Right lobe of liver (tissue), 6 donors: ENCODE measurements around the gene CCSER1. TPM values are rescaled to one million over a fixed set of nuclear protein-coding genes. Genes with fewer than 3 reads are reported as not detected.

Experiments used
- ATAC-seq, 4 donors: fragments of 200-7000 bp; cut with Tn5 transposase; one replicate each; pipeline ENCODE4 v1.9.1; 2020; ENCODE audit warnings: mild to moderate bottlenecking in 4 of 4, moderate library complexity in 4 of 4
- DNase-seq, 3 donors: peaks; one replicate each; pipeline ENCODE4 v3.0.0-alpha.2; 2020
- H3K27ac ChIP-seq, 3 donors: fragments of 200-600 bp; one replicate each; pipeline ENCODE4 v1.8.0; 2022
- H3K27me3 ChIP-seq, 2 donors: fragments of 200-600 bp; one replicate each; pipeline ENCODE4 v1.8.0; 2022
- H3K36me3 ChIP-seq, 4 donors: fragments of 200-600 bp; sonication (generic) in 1 of 4; one replicate each; pipeline versions ENCODE4 v1.5.1 to v1.8.0; 2017 to 2022; ENCODE audit warnings: control low read depth in 1 of 4
- H3K4me1 ChIP-seq, 4 donors: fragments of 200-600 bp; sonication (generic) in 1 of 4; one replicate each; pipeline versions ENCODE4 v1.5.1 to v1.8.0; 2017 to 2022; ENCODE audit warnings: control low read depth in 1 of 4
- H3K4me3 ChIP-seq, 3 donors: fragments of 200-600 bp; one replicate each; pipeline ENCODE4 v1.8.0; 2022
- H3K9me3 ChIP-seq, 4 donors: fragments of 200-600 bp; sonication (generic) in 1 of 4; one replicate each; pipeline versions ENCODE4 v1.5.1 to v1.8.0; 2017 to 2022; ENCODE audit warnings: control low read depth in 1 of 4
- POLR2A ChIP-seq: fragments of 450-650 bp; IDR thresholded peaks from one replicate; pipeline ENCODE4 v1.6.1; 2017; ENCODE audit warnings: antibody characterized with exemption, mild to moderate bottlenecking
- WGBS: methylation state at CpG from one replicate; pipeline ENCODE4 v1.1.6; 2018; ENCODE audit warnings: low coverage, low lambda C conversion rate; ENCODE audit not compliant: insufficient coverage; ENCODE audit errors: missing lambda C conversion rate; 5-methylcytosine and 5-hydroxymethylcytosine counted together
- intact Hi-C, 2 donors: fragments of 100-400 bp; cut with DNase I; formaldehyde crosslinking; loops; one replicate each; pipeline versions ENCODE4 v1.11.2 to v1.14.1; 2022
- total RNA-seq, 6 experiments: library from RNA; depleted of rRNA in 2 of 6; stranded (reverse); fragments of >200 nt in 2 of 6; fragmentation: NEBNext Ultra II Directional in 3 of 6; extraction: Animal tissue kit (Norgen Biotek cat#: 25700) in 3 of 6; gene quantifications; one replicate each; pipeline versions ENCODE4 v1.1.0 to v1.2.4, GENCODE V29; 2016 to 2023
- TF ChIP-seq, protein P1 (sequence below), 4 donors: fragments of 200-600 bp in 3 of 4; fragments of 450-650 bp in 1 of 4; IDR thresholded peaks; one replicate each; pipeline versions ENCODE4 v1.5.1 to v1.8.0; 2016 to 2022; ENCODE audit warnings: antibody characterized with exemption in 4 of 4, mild to moderate bottlenecking in 2 of 4
- donor health status: DM: no; HTN: yes; CAD: no.
- donor health status: DM: no; HTN: no; CAD: no.
- donor health status: DM: no; HTN: no; CAD: no.
- donor health status: DM: no; HTN: yes; CAD: no.
- donor health status: DM: no; HTN: yes; CAD: no.

CCSER1 gene
- total RNA-seq, 6 experiments from 2014 or later: 0.15 to 1.00 (median 0.65) TPM

DNA sequence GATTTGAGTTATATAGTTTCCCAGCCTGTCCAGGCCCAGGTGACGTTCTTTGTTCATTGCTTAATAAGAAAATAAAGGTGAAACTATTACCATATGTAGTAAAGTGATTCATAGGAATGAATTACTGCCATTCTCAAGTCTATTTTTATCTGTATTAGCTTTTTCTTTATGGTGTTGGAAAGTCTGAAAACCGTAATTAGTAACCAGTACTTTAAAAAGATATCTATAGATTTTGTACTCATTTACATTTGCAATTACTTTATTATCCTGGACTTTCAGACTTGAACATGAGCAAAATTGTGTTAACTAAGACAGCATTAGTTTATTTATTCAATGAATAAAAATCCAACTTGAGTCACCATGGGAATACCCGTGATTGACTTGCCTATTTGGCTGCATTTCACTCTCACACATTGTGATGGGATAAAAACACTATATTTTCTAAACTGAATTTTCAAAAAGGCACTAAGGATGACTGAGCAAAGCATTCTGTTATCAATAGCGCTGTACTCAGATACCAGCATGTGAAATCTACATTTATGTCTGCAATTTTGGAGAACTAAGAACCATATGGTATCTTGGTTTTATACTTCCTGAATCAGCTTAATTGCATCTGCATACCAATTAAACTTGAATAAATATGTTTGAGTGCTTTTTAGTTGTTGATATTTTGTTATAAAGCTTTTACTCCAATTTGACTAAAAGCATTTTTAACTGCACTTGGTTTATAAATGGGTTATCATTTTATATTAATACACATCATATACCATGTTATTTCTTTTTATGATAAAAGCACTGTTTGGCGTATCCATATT lies 154.6 kb downstream of the CCSER1 start:
- Histone ChIP-seq H3K9me3 (no peaks in the 10 kb centered on the region), H3K36me3 (no peaks in the 10 kb centered on the region), H3K27me3 (no peaks in the 10 kb centered on the region), H3K4me3 (no peak overlapping the region), H3K27ac (no peak overlapping the region), H3K4me1 (no peaks in the 10 kb centered on the region)
- TF ChIP-seq, protein P1, sequence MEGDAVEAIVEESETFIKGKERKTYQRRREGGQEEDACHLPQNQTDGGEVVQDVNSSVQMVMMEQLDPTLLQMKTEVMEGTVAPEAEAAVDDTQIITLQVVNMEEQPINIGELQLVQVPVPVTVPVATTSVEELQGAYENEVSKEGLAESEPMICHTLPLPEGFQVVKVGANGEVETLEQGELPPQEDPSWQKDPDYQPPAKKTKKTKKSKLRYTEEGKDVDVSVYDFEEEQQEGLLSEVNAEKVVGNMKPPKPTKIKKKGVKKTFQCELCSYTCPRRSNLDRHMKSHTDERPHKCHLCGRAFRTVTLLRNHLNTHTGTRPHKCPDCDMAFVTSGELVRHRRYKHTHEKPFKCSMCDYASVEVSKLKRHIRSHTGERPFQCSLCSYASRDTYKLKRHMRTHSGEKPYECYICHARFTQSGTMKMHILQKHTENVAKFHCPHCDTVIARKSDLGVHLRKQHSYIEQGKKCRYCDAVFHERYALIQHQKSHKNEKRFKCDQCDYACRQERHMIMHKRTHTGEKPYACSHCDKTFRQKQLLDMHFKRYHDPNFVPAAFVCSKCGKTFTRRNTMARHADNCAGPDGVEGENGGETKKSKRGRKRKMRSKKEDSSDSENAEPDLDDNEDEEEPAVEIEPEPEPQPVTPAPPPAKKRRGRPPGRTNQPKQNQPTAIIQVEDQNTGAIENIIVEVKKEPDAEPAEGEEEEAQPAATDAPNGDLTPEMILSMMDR (IDR thresholded peaks at IDR 0.05): no peak
- TF ChIP-seq POLR2A: no peak
- intact Hi-C loops: no loop called here
- ATAC-seq: no peak
- no peak for DNase-seq
- 53% methylated on average over 5 of the region's 5 CpGs for WGBS

DNA sequence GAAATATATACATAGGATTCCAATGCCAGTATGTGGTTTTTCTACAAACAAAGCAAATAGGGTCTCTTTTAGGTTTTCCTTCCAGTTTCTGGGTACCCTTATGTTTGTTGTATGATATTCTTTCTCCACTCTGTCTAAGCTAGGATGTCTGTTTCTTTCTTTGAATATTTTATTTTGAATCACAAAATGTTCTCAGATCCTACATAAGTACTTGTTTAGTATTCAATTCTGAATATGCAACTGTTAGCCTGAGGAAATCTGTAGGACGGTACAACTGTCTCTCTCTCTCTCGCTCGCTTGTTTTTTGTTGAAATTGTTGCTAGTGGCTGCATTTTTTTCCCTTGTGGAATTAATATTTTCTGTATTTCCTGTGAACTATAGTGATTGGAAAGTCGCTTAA lies 163.2 kb downstream of the CCSER1 start:
- Histone ChIP-seq H3K27ac (no peak overlapping the region), H3K4me1 (no peaks in the 10 kb centered on the region), H3K27me3 (no peaks in the 10 kb centered on the region), H3K9me3 (no peaks in the 10 kb centered on the region), H3K4me3 (no peak overlapping the region), H3K36me3 (no peaks in the 10 kb centered on the region)
- TF ChIP-seq POLR2A: no peak
- TF ChIP-seq, protein P1 (IDR thresholded peaks at IDR 0.05): no peak
- no peak for DNase-seq
- intact Hi-C loops: no loop called here
- no peak for ATAC-seq
- 49% methylated on average over 4 of the region's 4 CpGs for WGBS

DNA sequence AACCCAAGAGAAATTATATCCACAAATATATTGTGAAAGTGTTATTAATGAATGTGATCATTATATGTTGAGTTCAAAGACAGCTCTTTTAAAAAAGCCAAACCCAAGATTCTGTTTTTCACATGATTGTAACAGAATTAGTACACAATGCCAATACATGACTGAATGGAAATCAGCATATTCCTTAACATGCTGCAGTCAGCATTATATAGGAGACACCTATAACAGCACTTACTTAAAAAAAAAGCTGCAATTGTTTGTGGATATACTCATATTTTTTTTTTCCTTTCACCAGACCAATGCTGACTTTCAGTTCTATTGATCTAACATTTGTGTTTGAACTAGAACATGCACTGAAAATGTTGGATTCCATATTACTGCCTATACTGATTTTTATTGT lies 165.2 kb downstream of the CCSER1 start:
- Histone ChIP-seq H3K36me3 (no peaks in the 10 kb centered on the region), H3K4me1 (no peaks in the 10 kb centered on the region), H3K4me3 (no peak overlapping the region), H3K27ac (no peak overlapping the region), H3K9me3 (no peaks in the 10 kb centered on the region), H3K27me3 (no peaks in the 10 kb centered on the region)
- TF ChIP-seq POLR2A: no peak
- TF ChIP-seq, protein P1 (IDR thresholded peaks at IDR 0.05): no peak
- ATAC-seq (no peak), DNase-seq (no peak)
- intact Hi-C loops: no loop called here

DNA sequence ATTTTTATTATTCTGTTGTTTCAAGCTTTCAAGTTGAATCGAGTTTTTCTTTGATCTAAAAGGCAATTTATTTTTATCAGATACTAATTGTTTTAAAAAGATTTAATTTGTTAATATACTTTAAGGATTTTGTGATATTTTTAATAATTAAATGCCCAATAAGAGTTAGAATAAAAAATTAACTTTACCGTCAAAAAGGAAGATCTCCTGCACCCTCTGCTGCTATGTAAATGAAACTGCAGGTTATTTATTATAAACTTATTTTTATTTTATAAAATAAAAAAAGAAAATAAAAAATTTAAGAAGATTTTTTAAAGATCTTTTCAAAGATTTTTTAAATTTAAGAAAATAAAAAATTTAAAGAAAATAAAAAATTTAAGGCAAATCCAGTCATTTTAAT lies 166.1 kb downstream of the CCSER1 start:
- no peaks in the 10 kb centered on the region for H3K4me1 ChIP-seq
- H3K36me3 ChIP-seq: no peaks in the 10 kb centered on the region
- H3K27ac ChIP-seq: no peak overlapping the region
- no peak overlapping the region for H3K4me3 ChIP-seq
- no peaks in the 10 kb centered on the region for H3K9me3 ChIP-seq
- intact Hi-C loops: no loop called here
- 16% methylated on average over 2 of the region's 2 CpGs for WGBS
- H3K27me3 ChIP-seq: no peaks in the 10 kb centered on the region
- DNase-seq: no peak
- TF ChIP-seq, protein P1 (IDR thresholded peaks at IDR 0.05): peak; percentile 12 to 53 (median 40)
- TF ChIP-seq POLR2A: no peak
- no peak for ATAC-seq
